ENCODE results near the gene ZFP14.
"Not testable (repeated sequence)": the region's sequence is repeated elsewhere in the genome, so short reads cannot be mapped to it uniquely, and the experiment has no call there.

The ZFP14 gene

GRCh38 chr19:36309309-36309708 lies 69.7 kb downstream of the ZFP14 start:
- DNase-seq (ENCODE audit: low read depth in 1 of 2, low spot score in 1 of 2); in situ Hi-C loops (cut with HindIII; ENCODE audit: low pct_unique_long_range_greater_than_20kb, low sequenced_read_pairs): not testable (repeated sequence)

- in situ Hi-C loops (cut with HindIII; ENCODE audit: low pct_unique_long_range_greater_than_20kb, low sequenced_read_pairs); DNase-seq (ENCODE audit: low read depth in 1 of 2, low spot score in 1 of 2): not testable (repeated sequence)
Measured at GRCh38 chr19:36292317-36292716, 86.7 kb downstream of the ZFP14 start.
